ENCODE measurements around the gene PADI1.

Gene PADI1

DNA sequence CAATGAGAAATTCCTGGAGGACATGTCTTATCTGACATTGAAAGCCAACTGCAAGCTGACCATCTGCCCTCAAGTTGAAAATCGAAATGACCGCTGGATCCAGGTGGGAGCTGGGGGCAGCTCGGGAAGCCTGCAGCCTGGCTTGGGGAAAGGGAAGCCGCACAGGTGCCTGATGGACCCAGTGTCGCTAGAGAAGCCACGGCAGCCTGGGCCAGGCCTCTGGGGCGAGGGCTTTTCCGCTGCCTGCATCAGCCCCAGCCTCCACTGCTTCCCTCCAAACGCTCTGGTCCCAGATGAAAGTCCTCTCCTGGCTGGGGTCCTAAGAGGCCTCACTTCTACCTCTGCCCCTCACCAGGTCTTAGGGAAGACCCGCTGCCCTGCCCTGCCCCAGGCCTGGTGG lies 25.2 kb downstream of the PADI1 start:
- Histone ChIP-seq H3K9me3 (ENCODE audit: control insufficient read depth in 2 of 2, low read length in 2 of 2) (no peaks in the 10 kb centered on the region), H3K36me3 (ENCODE audit: control insufficient read depth in 2 of 2, insufficient read depth in 2 of 2, low read length in 2 of 2) (no peaks in the 10 kb centered on the region), H3K9ac (ENCODE audit: low read depth in 1 of 2, low read length in 2 of 2) (peak overlapping the region in 1 of 2 donors; percentile 78), H3K27ac (ENCODE audit: low read depth in 2 of 2, low read length in 2 of 2) (peak overlapping the region; percentile 77 to 91), H3K4me3 (ENCODE audit: low read length in 2 of 2) (peak overlapping the region in 1 of 2 donors; percentile 26), H3K27me3 (ENCODE audit: control insufficient read depth in 2 of 2, insufficient read depth in 2 of 2, low read length in 2 of 2) (no peaks in the 10 kb centered on the region), H3K4me1 (ENCODE audit: control insufficient read depth in 2 of 2, insufficient read depth in 2 of 2, low read length in 2 of 2) (peaks cover 30 to 46% of the 10 kb centered on the region in 2 donors)

DNA sequence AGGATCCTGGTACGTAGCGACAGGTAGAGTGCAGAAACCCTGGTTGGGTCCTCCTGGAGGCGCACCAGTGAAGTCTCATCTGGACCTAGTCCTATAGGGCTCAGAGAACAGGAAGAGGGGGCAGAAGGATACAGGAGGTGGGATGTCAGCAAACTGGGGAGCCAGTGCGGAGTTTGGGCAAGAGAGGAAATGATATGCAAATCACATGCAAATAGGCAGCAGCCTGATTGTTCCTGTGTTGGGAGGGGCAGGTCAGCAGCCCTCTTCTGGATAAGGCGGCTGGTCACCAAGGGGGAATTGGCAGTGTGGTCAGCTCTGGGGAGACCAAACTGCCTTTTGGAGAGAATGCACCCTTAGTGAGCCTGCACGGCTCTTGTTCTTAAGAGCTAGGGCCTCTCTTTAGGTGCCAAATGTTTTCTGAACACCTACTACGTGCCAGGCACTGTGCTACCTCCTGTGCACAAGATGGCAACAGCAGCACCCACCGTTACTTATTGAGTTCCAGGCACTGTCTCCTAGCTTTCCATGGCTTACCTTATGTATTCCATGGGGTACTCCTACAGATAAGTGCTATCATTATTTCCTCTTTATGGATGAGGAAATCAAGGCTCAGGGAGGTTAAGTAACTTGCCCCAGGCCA lies 25.9 kb downstream of the PADI1 start:
- H3K9ac ChIP-seq (ENCODE audit: low read depth in 1 of 2, low read length in 2 of 2) = no peak overlapping the region
- no peaks in the 10 kb centered on the region for H3K9me3 ChIP-seq (ENCODE audit: control insufficient read depth in 2 of 2, low read length in 2 of 2)
- no peaks in the 10 kb centered on the region for H3K36me3 ChIP-seq (ENCODE audit: control insufficient read depth in 2 of 2, insufficient read depth in 2 of 2, low read length in 2 of 2)
- H3K27me3 ChIP-seq (ENCODE audit: control insufficient read depth in 2 of 2, insufficient read depth in 2 of 2, low read length in 2 of 2) = no peaks in the 10 kb centered on the region
- H3K4me3 ChIP-seq (ENCODE audit: low read length in 2 of 2) = no peak overlapping the region
- peaks cover 32 to 49% of the 10 kb centered on the region in 2 donors for H3K4me1 ChIP-seq (ENCODE audit: control insufficient read depth in 2 of 2, insufficient read depth in 2 of 2, low read length in 2 of 2)
- H3K27ac ChIP-seq (ENCODE audit: low read depth in 2 of 2, low read length in 2 of 2) = no peak overlapping the region

DNA sequence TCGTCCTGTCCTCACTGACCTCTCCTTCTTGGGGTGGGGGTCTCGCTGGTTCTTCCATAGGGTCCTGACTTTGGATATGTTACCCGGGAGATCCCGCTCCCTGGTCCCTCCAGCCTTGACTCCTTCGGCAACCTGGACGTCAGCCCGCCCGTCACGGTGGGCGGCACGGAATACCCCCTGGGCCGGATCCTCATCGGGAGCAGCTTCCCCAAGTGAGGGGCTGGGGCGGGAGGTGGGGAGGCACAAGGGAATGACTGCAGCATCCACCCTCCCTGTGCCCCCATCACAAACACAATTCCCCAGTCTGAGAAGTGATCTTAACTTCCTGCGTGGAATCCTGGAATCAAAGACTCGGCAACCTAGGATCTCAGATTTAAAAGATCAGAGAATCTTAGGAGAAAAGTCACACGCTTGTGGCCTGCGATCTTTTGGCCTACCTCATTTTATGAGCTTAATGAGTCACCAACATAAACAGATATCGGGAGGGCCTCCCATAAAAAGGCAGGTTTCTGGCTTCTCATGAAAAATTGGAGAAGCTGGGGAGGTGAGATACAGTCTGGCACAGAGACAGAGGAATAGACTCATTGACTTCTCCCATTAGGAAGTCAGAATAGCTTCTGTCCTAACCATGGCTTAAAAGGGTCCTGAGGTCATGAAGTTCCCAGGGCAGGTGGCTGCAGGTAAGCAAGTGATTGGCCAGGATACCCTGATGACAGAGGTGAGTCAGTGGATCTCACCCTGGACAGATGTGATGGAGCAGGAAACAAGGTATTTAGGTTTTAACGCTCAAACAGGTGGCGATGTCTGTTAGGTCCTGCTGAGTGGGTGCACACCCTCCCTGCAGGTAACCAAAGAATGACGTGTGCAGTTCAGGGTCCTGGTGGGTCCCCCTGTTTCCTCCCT lies 28.1 kb downstream of the PADI1 start:
- Histone ChIP-seq H3K36me3 (ENCODE audit: control insufficient read depth in 2 of 2, insufficient read depth in 2 of 2, low read length in 2 of 2) (no peaks in the 10 kb centered on the region), H3K4me3 (ENCODE audit: low read length in 2 of 2) (peak overlapping the region; percentile 37 to 41), H3K27me3 (ENCODE audit: control insufficient read depth in 2 of 2, insufficient read depth in 2 of 2, low read length in 2 of 2) (no peaks in the 10 kb centered on the region), H3K4me1 (ENCODE audit: control insufficient read depth in 2 of 2, insufficient read depth in 2 of 2, low read length in 2 of 2) (peaks cover 34 to 53% of the 10 kb centered on the region in 2 donors), H3K9me3 (ENCODE audit: control insufficient read depth in 2 of 2, low read length in 2 of 2) (no peaks in the 10 kb centered on the region), H3K27ac (ENCODE audit: low read depth in 2 of 2, low read length in 2 of 2) (peak overlapping the region; percentile 82 to 97), H3K9ac (ENCODE audit: low read depth in 1 of 2, low read length in 2 of 2) (peak overlapping the region; percentile 47 to 71)

DNA sequence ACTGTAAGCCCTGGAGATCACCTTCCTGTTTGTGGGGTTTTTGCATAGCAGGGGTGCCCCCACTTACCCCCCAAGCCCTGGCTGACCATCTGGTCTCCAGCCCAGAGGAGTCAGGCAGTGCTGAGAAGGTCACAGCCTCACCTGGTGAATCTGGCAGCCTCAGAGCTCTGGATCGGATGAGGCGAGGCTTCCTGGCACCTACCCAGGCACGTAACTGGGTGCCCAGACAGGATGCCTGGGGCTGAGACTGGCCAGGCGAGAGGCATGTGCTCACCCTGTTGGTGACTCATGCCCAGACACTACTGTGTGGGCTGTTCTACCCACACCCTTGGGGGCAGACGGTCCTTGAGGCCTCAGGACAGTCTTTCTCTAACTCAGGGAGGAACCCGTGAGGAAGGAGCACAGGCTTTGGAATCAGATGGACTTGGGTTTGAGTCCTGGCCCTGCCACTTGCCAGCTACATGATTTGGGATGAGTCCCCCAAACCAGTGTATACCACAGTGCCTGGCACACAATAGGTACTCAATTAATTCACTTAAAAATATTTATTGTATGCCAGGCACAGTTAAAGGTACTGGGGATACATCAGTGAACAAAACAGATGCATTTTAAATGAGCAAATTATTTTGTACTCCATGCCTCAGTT lies 28.9 kb downstream of the PADI1 start:
- peak overlapping the region in 1 of 2 donors; percentile 41 for H3K4me3 ChIP-seq (ENCODE audit: low read length in 2 of 2)
- no peaks in the 10 kb centered on the region for H3K9me3 ChIP-seq (ENCODE audit: control insufficient read depth in 2 of 2, low read length in 2 of 2)
- peak overlapping the region; percentile 10 to 71 for H3K9ac ChIP-seq (ENCODE audit: low read depth in 1 of 2, low read length in 2 of 2)
- no peaks in the 10 kb centered on the region for H3K27me3 ChIP-seq (ENCODE audit: control insufficient read depth in 2 of 2, insufficient read depth in 2 of 2, low read length in 2 of 2)
- peaks cover 34 to 49% of the 10 kb centered on the region in 2 donors for H3K4me1 ChIP-seq (ENCODE audit: control insufficient read depth in 2 of 2, insufficient read depth in 2 of 2, low read length in 2 of 2)
- no peaks in the 10 kb centered on the region for H3K36me3 ChIP-seq (ENCODE audit: control insufficient read depth in 2 of 2, insufficient read depth in 2 of 2, low read length in 2 of 2)
- H3K27ac ChIP-seq (ENCODE audit: low read depth in 2 of 2, low read length in 2 of 2) = peak overlapping the region; percentile 82 to 97

DNA sequence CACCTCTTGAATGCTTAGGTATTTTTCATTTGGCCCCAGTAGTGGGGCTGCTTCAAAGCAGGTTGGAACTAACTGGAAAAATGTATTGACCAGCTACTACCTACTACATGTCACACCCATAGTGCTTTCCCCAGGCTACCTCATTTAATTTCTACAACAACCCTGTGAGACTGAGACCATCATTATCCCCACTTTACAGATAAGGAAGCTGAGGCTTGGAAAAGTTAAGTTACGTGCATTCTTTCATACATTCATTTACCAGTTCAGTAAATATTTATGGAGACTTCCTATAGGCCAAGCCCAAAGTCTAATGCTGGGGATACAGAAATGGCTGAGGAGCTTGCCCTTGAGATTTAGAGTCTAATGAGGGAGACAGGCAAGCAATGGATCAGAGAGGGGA lies 29.5 kb downstream of the PADI1 start:
- Histone ChIP-seq H3K27me3 (ENCODE audit: control insufficient read depth in 2 of 2, insufficient read depth in 2 of 2, low read length in 2 of 2) (no peaks in the 10 kb centered on the region), H3K9me3 (ENCODE audit: control insufficient read depth in 2 of 2, low read length in 2 of 2) (no peaks in the 10 kb centered on the region), H3K36me3 (ENCODE audit: control insufficient read depth in 2 of 2, insufficient read depth in 2 of 2, low read length in 2 of 2) (no peaks in the 10 kb centered on the region), H3K4me3 (ENCODE audit: low read length in 2 of 2) (no peak overlapping the region), H3K9ac (ENCODE audit: low read depth in 1 of 2, low read length in 2 of 2) (no peak overlapping the region), H3K4me1 (ENCODE audit: control insufficient read depth in 2 of 2, insufficient read depth in 2 of 2, low read length in 2 of 2) (peaks cover 30 to 43% of the 10 kb centered on the region in 2 donors), H3K27ac (ENCODE audit: low read depth in 2 of 2, low read length in 2 of 2) (peak overlapping the region in 1 of 2 donors; percentile 97)

DNA sequence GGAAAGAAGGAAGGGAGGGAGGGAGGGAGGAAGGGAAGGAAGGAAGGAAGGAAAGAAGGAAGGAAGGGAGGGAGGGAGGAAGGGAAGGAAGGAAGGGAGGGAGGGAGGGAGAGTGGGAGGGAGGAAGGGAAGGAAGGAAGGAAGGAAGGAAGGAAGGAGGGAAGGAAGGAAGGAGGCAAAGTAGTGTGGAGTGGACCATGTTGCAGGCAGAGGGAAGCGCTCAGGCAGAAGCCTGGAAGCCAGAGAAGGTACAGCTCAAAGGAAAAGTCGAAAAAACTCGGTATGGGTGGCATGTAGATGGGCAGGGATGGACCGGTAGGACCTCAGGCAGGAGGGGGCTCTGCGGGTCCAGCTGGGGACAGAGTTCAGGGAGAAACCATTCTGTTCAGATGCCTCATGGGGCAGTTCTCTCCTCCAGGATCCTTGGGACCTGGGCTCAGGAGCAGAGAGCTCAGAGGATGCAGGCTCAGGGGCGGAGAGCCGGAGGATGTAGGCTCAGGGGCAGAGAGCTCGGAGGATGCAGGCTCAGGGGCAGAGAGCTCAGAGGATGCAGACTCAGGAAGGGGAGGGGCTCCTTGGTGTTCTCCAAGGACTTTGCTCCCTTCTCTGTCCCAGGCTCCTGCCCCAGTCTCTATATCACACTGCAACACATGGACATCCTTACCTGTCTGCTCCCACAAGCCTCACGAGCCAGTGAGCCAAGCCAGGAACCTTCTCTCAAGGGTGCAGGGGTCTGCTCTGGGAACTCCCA lies 30.4 kb downstream of the PADI1 start:
- Histone ChIP-seq H3K9me3 (ENCODE audit: control insufficient read depth in 2 of 2, low read length in 2 of 2) (no peaks in the 10 kb centered on the region), H3K4me3 (ENCODE audit: low read length in 2 of 2) (no peak overlapping the region), H3K36me3 (ENCODE audit: control insufficient read depth in 2 of 2, insufficient read depth in 2 of 2, low read length in 2 of 2) (no peaks in the 10 kb centered on the region), H3K4me1 (ENCODE audit: control insufficient read depth in 2 of 2, insufficient read depth in 2 of 2, low read length in 2 of 2) (peaks cover 21 to 34% of the 10 kb centered on the region in 2 donors), H3K9ac (ENCODE audit: low read depth in 1 of 2, low read length in 2 of 2) (no peak overlapping the region), H3K27me3 (ENCODE audit: control insufficient read depth in 2 of 2, insufficient read depth in 2 of 2, low read length in 2 of 2) (no peaks in the 10 kb centered on the region), H3K27ac (ENCODE audit: low read depth in 2 of 2, low read length in 2 of 2) (no peak overlapping the region)

DNA sequence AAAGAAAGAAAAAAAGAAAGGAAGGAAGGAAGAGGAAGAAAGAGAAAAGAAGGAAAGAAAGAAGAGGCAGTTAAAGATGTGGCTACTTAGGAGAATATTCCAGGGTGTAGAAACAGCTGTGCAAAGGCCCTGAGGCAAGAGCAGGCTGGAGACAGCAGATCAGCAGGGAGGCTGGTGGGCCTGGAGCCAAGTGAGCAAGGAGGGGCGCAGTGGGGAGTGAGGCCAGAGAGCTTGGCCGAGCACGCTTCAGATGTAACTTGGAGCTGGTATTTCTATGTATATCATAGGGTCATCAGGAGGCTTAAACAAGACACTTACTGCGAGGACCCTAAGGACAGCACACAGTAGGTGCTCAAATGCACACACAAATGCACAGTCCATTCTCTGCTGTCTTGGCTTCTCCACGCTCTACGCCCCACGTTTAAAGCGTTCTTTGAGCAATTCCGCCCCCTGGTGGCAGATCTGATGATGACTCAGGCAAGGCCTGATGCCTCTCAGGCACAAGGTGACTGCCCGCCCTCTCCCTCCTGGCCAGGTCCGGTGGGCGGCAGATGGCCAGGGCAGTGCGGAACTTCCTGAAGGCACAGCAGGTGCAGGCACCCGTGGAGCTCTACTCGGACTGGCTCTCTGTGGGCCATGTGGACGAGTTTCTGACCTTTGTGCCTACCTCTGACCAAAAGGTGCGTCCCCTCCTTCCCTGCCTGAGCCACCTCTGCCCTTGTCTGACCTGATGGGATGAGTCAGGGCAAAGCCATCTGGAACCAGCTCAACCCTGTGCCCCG lies 32.0 kb downstream of the PADI1 start:
- Histone ChIP-seq H3K36me3 (ENCODE audit: control insufficient read depth in 2 of 2, insufficient read depth in 2 of 2, low read length in 2 of 2) (no peaks in the 10 kb centered on the region), H3K27ac (ENCODE audit: low read depth in 2 of 2, low read length in 2 of 2) (no peak overlapping the region), H3K4me3 (ENCODE audit: low read length in 2 of 2) (no peak overlapping the region), H3K9ac (ENCODE audit: low read depth in 1 of 2, low read length in 2 of 2) (no peak overlapping the region), H3K9me3 (ENCODE audit: control insufficient read depth in 2 of 2, low read length in 2 of 2) (no peaks in the 10 kb centered on the region), H3K4me1 (ENCODE audit: control insufficient read depth in 2 of 2, insufficient read depth in 2 of 2, low read length in 2 of 2) (peaks cover 20 to 34% of the 10 kb centered on the region in 2 donors), H3K27me3 (ENCODE audit: control insufficient read depth in 2 of 2, insufficient read depth in 2 of 2, low read length in 2 of 2) (no peaks in the 10 kb centered on the region)

DNA sequence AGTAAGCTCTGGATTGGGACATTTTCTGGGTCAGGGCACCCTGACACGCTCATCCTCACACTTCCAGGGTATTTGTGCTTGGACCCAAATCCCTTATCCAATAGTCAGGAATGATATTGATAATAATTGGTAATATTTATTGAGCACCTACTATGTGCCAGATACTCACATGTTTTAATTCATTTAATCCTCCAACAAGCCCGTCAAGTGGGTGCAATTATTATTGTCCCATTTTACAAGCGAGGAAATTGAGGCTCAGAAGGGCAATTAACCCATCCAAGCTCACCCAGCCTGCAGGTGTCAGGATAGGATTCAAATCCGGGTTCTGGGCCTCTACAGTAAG lies 32.6 kb downstream of the PADI1 start:
- H3K27me3 ChIP-seq (ENCODE audit: control insufficient read depth in 2 of 2, insufficient read depth in 2 of 2, low read length in 2 of 2) = no peaks in the 10 kb centered on the region
- no peak overlapping the region for H3K27ac ChIP-seq (ENCODE audit: low read depth in 2 of 2, low read length in 2 of 2)

DNA sequence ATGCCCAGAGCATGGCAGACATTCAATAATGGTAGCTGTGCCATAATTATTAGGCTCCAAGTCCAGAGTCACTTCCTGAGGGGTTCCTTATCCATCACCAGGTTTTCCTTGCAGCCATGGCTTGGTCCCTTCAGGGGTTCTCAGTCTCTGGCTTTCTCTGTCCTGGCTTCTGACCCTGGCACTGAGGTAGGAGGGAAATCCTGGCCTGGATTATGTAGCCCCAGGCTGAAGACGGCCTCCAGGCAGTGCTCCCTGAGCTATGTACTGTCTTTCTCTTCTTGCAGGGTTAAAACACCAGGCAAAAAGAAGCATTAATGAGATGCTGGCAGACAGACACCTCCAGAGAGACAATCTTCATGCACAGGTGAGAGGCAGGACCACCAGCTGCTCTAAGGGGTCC lies 34.5 kb downstream of the PADI1 start:
- Histone ChIP-seq H3K27me3 (ENCODE audit: control insufficient read depth in 2 of 2, insufficient read depth in 2 of 2, low read length in 2 of 2) (no peaks in the 10 kb centered on the region), H3K9me3 (ENCODE audit: control insufficient read depth in 2 of 2, low read length in 2 of 2) (no peaks in the 10 kb centered on the region), H3K9ac (ENCODE audit: low read depth in 1 of 2, low read length in 2 of 2) (no peak overlapping the region), H3K27ac (ENCODE audit: low read depth in 2 of 2, low read length in 2 of 2) (no peak overlapping the region), H3K4me3 (ENCODE audit: low read length in 2 of 2) (no peak overlapping the region), H3K4me1 (ENCODE audit: control insufficient read depth in 2 of 2, insufficient read depth in 2 of 2, low read length in 2 of 2) (peaks cover 4 to 10% of the 10 kb centered on the region in 2 donors), H3K36me3 (ENCODE audit: control insufficient read depth in 2 of 2, insufficient read depth in 2 of 2, low read length in 2 of 2) (no peaks in the 10 kb centered on the region)

More for the DNA sequence above, 32.6 kb downstream of the PADI1 start:
- Histone ChIP-seq H3K9me3 (ENCODE audit: control insufficient read depth in 2 of 2, low read length in 2 of 2) (no peaks in the 10 kb centered on the region), H3K9ac (ENCODE audit: low read depth in 1 of 2, low read length in 2 of 2) (no peak overlapping the region), H3K36me3 (ENCODE audit: control insufficient read depth in 2 of 2, insufficient read depth in 2 of 2, low read length in 2 of 2) (no peaks in the 10 kb centered on the region), H3K4me1 (ENCODE audit: control insufficient read depth in 2 of 2, insufficient read depth in 2 of 2, low read length in 2 of 2) (peaks cover 18 to 29% of the 10 kb centered on the region in 2 donors), H3K4me3 (ENCODE audit: low read length in 2 of 2) (no peak overlapping the region)
